Measurements from ENCODE around the gene PRR33. TPM values are rescaled to one million over a fixed set of nuclear protein-coding genes. Genes with fewer than 3 reads are reported as not detected.

PRR33 gene
- total and polyA plus RNA-seq, 2 donors (not counting 3 experiments of a cell fraction or from before 2014, with no cell fraction given), result not detected

- H2AFZ ChIP-seq (ENCODE audit: low read depth, low read length), result no peak overlapping the region
Observed at GRCh38 chr11:1862588-1863351, 28.9 kb downstream of the PRR33 start.

More at GRCh38 chr11:1862588-1863351, 28.9 kb downstream of the PRR33 start:
- peaks cover 12% of the 10 kb centered on the region for H3K4me1 ChIP-seq (ENCODE audit: control insufficient read depth, extremely low read depth, insufficient read depth, low read length)
- BruUV-seq (replicated peaks), result no TSS peak
- no peak overlapping the region for H3K4me3 ChIP-seq (replicated peaks in 1 of 3; ENCODE audit: insufficient read depth in 1 of 3, low read depth in 1 of 3, low read length in 3 of 3)
- H4K20me1 ChIP-seq (replicated peaks; ENCODE audit: control insufficient read depth, extremely low read depth, insufficient read depth, low read length), result no peaks in the 10 kb centered on the region
- POLR2A ChIA-PET, result no interaction called here
- DNase-seq (ENCODE audit: low read depth, low spot score), result no peak
- H3K9ac ChIP-seq (replicated peaks; ENCODE audit: extremely low read depth, insufficient read depth, low read length), result no peak overlapping the region
- CTCF ChIA-PET, result interaction anchor here (1.0 to 2.2 kb wide), 4 partner anchors 14 to 210 kb away, joined by 3 to 12 read pairs (median 9); no protein-coding TSS in a partner anchor
- H3K27me3 ChIP-seq (ENCODE audit: control insufficient read depth in 2 of 2, insufficient read depth in 2 of 2, low read length in 2 of 2), result no peaks in the 10 kb centered on the region
- H3K9me1 ChIP-seq (replicated peaks; ENCODE audit: control insufficient read depth, extremely low read depth, insufficient read depth, low read length), result no peaks in the 10 kb centered on the region
- H3K27ac ChIP-seq (ENCODE audit: insufficient read depth, low read depth, low read length), result no peak overlapping the region
- intact Hi-C loops (cut with micrococcal nuclease), result no loop called here
- TF ChIP-seq JUN (IDR thresholded peaks at IDR 0.05; ENCODE audit: borderline replicate concordance, insufficient read depth, insufficient read length, low read depth) (no peak), FOS (IDR thresholded peaks at IDR 0.05; ENCODE audit: borderline replicate concordance, insufficient read depth, low read length) (no peak), GATA2 (IDR thresholded peaks at IDR 0.05; ENCODE audit: insufficient read depth, insufficient read length, low read depth, low read length) (no peak), POLR2A (IDR thresholded peaks at IDR 0.05; ENCODE audit: low read depth, low read length) (no peak), EZH2 (IDR thresholded peaks at IDR 0.05; ENCODE audit: borderline replicate concordance, low read depth, low read length, severe bottlenecking) (no peak), MYC (IDR thresholded peaks at IDR 0.05; ENCODE audit: low read depth, low read length) (no peak), POLR2AphosphoS5 (IDR thresholded peaks at IDR 0.05; ENCODE audit: insufficient read depth, low read depth, low read length) (no peak), CTCF (IDR thresholded peaks at IDR 0.05; ENCODE audit: extremely low read depth in 1 of 2, insufficient read depth in 1 of 2, low read depth in 1 of 2, low read length in 2 of 2) (no peak), MAX (IDR thresholded peaks at IDR 0.05; ENCODE audit: insufficient read depth, insufficient read length) (no peak)
- no peaks in the 10 kb centered on the region for H3K9me3 ChIP-seq (replicated peaks; ENCODE audit: control insufficient read depth, insufficient read depth, low read length)
- dilution Hi-C loops (cut with MboI; ENCODE audit: extremely low pct_ligation_motif_present, low sequenced_read_pairs), result no loop called here
- no peaks in the 10 kb centered on the region for H3K79me2 ChIP-seq (ENCODE audit: control insufficient read depth, insufficient read depth, low read length)
- no peaks in the 10 kb centered on the region for H3K36me3 ChIP-seq (ENCODE audit: control insufficient read depth in 2 of 2, extremely low read depth in 1 of 2, insufficient read depth in 2 of 2, low read length in 2 of 2)
- no peak for FAIRE-seq
- H3K4me2 ChIP-seq (ENCODE audit: insufficient read depth, low read length), result no peak overlapping the region
